CD4-positive, alpha-beta T cell treated with Interleukin-6 for 4 hours (primary cell): ENCODE data around the gene ADPRHL1.
"Not testable (repeated sequence)": the region's sequence is repeated elsewhere in the genome, so short reads cannot be mapped to it uniquely, and the experiment has no call there.

Source experiments
- DNase-seq: peaks from one replicate; pipeline ENCODE4 v3.0.0-alpha.2; 2020; ENCODE audit warnings: mixed read lengths

Gene ADPRHL1

DNA sequence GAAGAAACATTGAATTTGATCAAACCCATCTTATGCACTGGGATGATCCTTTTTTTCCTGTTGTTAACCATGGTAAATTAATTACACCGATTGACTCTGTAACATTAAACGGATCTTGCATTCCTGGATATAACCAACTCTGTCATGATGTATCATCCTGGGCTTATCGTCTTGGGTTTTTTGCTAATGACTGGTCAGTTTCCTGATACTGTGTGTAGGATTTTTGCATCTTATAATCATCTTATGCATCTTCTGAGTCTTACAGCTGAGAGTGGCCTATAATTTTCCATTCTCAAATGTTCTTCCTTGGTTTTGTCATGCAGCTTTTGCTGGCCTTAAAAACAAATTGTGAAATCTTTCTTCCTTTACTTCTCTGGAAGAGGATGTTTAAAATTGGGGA lies 24.4 kb upstream of the ADPRHL1 start:
- no peak for DNase-seq

DNA sequence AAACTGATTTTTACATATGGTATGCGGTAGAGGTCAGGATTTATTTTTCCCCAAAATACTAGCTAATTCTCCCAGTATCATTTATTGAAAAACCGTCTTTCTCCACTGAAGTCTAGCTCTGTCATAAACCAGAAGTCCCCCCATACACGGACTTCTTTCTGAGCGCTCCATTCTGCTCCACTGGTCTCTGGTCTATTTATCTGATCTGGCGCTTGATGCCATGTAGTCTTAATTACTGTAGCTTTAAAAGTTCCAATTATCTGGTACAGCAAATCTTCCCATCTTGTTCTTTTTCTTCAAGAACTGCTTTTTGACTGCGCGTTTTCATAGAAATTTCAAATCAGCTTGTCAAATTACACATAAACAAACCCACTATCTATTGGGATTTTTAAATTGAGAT lies 23.5 kb upstream of the ADPRHL1 start:
- DNase-seq = no peak

DNA sequence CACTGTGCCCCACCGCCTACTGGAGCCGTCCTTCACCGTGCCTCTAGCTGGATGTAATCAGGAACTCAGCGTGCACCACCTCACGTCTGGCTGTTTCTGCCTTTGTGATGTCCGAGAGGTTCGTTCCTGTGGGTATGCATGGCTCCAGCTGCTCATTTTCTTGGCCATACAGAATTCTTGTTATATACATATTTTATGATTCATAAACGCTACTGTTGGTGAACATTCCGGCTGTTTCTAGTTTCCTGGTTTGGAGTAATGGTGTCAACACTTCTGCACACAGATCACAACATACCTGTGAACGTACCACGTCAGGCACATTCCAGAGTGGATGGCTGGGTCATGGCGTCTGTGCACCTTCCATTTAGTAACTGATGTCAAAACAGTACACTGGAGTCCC lies 22.6 kb upstream of the ADPRHL1 start:
- no peak for DNase-seq

DNA sequence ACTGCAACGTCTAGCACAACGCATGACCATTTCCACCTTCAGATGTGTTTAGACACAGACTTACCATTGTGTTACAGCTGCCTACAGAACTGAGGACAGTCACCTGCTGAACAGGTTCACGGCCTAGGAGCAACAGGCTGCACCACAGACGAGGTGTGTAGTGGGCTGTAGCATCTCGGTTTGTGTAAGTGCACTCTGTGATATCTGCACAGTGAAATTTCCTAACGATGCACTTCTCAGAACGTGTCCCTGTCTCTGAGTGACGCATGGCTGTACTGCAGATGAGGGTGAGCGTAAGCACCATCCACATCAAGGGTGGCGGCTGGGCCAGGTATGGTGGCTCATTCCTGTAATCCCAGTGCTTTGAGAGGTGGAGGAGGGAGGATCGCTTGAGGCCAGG lies 22.0 kb upstream of the ADPRHL1 start:
- no peak for DNase-seq

GRCh38 chr13:113474179-113474578 lies 20.9 kb upstream of the ADPRHL1 start:
- DNase-seq = no peak

DNA sequence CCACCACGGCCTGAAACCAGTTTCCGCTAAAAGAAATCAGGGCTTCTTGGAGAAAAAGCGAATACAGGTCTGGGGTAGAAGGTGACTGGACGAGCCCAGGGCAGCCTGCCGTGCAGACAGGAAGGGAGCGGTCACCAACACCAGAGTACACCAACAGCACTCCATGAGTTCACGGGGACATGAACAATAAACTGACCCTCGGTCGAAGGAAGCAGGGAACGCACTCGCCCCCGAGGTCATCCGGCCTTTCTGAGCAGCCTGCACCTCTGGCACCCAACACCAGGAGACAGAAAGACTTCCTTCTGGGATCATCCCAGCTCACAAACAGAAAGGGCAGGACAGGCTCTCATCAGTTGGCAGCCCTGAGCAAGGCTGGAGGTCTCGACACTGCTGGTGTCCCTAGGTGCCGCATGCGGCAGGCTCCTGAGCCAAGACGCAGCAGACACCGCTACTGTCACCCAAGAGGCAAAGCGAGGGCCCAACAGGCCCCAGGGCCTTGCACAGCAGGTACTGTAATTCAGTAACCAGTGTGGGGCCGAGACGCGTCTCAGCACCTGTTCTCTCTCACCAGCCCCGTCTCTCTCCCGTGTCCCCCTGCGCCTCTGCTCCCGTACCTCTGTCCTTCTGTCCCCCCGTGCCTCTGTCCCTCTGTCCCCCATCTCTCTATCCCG lies 19.2 kb upstream of the ADPRHL1 start:
- no peak for DNase-seq

DNA sequence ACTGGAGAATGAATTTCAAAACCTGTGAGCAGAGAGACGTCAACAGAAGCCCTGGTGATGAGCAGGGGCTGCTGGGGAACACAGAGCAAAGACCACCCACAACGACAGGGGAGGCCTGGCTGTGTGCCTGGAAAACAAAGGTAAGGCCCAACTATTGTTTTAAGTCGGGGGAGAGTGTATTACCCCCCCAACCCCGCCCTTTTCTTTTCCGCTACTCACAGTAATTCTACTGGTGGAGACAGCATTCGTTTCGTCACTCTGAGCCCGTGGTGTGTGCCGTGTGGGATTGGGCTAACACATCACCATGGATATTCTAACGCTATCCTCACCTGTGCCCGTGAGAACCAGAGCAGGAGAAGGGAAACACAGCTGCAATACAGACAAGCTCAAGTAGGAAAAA lies 18.6 kb upstream of the ADPRHL1 start:
- DNase-seq = no peak

- not testable (repeated sequence) for DNase-seq
Observed at GRCh38 chr13:113470635-113471163, 17.4 kb upstream of the ADPRHL1 start.

DNA sequence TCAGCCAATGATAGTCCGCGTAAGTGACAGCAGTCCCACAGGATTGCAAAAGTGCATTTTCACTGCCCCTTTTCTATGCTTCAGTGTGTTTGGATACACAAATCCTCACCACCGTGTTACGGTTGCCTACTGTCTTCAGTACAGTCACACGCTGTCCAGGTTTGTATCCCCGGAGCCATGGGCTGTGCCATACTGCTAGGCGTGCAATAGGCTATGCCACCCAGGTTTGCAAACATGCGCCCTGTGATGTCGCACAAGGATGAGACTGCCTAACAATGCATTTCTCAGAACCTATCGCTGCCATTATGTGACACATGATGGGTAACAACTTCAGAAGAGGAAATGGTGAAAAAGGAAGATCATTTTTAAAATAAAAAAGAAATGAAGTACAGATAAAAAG lies 16.8 kb upstream of the ADPRHL1 start:
- no peak for DNase-seq

- no peak for DNase-seq
Observed at GRCh38 chr13:113469582-113469981, 16.3 kb upstream of the ADPRHL1 start.

DNA sequence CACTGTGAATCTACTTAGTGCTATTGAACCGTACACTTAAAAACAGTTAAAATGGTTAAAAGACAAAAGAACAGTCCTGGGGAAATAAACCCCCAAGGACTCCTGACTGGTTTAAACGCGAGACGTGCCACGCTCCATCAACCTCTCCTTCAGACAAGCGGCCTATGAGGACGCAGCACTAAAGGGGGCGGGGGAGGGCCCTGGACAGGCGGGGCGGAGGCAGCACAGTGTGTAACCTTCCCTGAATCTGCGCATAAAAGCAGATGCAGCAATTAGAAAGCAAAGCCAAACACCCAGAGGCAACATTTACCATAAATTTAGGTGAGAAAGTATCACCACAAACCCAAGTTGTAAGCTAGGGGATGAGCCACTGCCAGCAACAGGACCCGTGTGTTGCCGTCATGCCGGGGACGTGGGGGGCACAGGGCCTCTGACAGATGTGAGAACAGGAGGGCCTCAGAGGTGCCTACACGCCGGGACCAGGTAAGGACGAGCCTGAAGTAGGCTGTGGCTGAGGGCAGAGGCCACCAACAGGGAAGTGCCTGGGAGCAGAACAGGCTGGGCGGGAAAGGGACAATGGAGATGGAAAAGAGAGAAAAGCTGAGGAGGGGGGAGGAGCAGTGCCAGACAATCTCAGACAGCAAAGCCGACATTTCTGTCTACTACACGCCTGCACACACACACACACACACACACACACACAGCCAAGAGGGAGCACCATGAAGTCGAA lies 15.3 kb upstream of the ADPRHL1 start:
- no peak for DNase-seq

DNA sequence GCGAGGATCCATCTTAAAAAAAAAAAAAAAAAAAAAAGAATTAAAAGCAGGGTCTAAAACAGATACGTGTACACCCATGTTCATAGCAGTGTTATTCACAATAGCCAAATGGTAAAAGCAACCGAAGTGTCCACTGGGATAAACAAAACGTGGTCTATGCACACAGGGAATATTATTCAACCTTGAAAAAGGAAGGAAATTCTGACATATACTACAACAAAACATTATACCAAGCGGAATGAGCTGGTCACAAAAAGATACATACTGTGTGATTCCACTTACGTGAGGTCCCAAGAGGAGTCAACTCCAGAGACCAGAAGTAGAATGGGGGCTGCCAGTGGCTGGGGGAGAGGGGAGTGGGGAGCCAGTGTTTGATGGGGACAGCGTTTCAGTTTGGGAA lies 14.7 kb upstream of the ADPRHL1 start:
- DNase-seq = no peak

DNA sequence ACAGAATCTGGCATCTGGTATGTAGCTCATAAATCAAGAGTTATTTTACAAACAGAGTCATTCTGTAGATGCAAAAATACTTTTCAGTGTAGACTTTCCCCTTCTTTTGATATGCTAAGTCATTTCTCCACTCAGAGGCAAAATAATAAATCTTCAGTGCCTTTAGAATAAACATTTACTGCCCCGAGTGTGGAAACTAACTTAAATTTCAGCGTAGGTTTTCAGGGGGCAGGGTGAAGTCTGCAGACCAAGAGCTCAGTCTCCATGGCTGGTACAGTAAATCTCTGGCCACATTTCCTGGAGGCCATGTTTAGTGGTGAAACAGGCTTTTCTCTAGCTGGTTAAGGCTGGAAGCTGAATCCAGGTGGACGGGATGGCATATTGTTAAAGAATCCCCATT lies 13.1 kb upstream of the ADPRHL1 start:
- DNase-seq = no peak

DNA sequence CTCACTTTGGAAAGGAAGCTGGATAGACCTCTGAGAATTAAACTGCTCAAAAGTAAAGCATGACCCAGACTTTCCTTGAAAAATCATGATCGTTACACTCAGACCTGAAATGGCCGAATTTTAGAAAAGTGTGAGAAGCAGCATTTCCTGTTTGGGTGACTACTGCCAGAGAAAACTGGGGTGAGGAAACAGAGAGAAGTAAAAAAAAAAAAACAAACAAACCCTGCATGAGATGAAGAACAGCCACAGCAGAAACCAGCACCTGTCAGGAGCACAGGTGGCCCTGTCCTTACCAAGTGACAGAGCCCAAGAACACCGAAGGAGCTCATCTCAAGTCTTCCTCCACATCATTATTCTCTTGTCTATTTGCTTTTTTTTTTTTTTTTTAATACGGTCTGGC lies 12.0 kb upstream of the ADPRHL1 start:
- DNase-seq = no peak

DNA sequence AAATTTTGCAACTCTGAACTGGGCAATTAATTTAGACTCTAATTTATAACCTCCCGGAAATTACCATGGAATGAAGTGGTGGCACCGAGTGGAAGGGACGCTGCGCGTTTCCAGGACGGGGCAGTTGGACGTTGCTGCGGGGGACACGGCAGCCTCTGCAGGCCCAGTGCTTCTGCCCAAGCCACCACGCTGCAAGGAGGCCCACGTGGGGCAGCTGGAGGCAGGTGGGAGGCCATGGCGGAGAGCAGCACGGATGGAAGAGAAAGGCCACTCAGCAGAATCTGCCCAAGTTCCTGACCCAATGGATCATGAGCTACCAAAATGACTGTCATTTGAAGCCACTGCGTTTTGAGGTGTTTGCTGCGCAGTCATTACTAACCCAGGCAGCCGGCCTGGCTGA lies 11.2 kb upstream of the ADPRHL1 start:
- DNase-seq = no peak

DNA sequence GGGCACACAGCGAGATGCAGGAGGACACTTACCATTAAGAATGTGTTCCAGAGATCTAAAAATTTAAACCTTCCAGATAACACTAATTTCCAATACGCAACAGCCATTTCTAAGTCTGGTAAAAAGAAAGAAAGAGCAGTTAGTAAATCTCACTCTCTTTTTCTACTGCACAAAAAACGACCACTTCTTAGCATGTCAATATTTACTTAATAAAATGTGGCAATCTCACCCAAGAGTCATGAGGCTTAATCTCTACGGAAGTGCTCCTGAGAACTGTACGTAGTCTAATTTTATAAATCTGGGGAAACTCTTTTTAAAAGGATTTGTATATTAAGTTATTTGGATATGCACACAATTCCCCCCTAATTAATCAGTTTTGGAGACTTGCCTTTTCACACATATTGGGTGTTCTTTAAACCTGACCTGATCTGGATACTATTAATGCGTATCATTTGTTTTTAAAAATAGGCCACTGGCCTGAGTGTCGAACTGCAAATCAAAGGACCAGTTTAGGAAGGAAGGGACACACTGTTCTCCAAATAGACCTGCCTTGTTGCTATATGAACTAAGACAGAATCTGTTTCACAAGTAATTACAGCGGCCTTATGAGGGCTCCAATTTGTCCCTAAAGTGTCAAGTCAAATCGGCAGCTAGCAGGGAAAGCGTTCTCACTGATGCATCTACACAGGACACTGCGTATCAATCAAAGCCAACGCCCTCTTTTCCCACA lies 7.9 kb upstream of the ADPRHL1 start:
- no peak for DNase-seq

DNA sequence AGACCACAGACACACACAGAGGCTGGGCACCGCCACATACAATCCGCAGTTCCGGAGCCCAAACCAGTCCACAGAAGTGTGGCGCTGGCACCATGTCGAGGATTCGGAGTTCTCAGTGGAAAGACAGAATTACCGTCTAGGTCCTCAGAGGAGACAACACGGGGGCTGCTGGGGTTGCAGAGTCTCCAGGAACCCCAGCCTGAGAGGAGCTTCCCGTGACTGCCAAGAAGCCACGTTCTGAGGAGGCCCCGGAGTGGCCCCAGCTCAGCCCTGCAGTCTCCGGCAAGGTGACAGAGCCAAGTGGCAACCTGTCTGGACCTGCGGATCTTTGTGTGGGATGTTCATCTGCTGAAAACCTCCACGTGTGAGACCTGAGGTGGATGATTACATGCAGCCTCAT lies 7.3 kb upstream of the ADPRHL1 start:
- DNase-seq = no peak

DNA sequence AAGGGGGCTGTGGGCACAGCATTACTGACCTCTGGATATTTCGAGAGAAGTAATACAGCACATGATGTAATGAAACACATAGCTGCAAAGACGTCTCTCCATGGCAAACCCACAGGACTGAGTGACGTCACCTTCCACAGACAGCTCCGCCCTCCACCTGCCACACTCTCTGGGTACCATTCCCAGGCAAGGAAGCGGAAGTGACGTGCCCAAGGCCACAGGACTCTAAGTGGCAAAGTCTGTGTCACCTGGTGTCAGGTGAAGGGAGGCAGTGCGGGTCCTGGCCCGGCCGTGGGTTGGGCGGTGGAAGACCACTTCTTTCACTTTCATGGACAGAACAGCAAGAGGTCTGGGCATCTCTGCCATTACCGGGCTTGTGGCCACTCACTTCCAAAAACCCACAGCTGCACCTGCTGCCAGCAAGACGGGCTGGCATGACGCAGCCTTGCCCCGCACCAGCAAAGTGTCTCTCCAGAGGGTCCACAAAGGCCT lies 6.8 kb upstream of the ADPRHL1 start:
- no peak for DNase-seq

GRCh38 chr13:113458253-113459065 lies 5.2 kb upstream of the ADPRHL1 start:
- DNase-seq = no peak

DNA sequence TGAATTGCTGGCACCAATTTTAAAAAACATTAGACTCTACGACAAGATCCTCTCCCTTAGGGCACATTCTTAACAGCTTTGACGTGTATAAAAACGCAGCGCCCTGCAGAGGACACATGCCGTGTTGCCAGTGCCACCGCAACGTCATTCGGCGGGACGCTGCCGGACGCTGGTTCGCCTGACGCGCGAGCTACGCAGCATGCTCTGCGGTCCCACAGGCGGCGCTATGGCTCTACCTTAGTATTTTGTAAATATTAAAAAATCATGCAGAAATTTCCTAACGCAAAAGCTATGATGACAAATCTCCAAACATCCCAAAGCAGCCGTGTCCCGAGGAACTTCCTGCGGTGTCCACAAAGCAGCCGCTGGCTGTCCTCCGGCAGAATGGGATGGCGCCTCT lies 4.2 kb upstream of the ADPRHL1 start:
- no peak for DNase-seq

- DNase-seq = no peak
Observed at GRCh38 chr13:113456116-113456702, 2.9 kb upstream of the ADPRHL1 start.

- no peak for DNase-seq
Observed at GRCh38 chr13:113455384-113455783, 2.1 kb upstream of the ADPRHL1 start.
